ENCODE results near the gene KCNMB2.

The KCNMB2 gene

GRCh38 chr3:178583963-178584575 lies 47.8 kb downstream of the KCNMB2 start:
- no peak for DNase-seq

- DNase-seq = no peak
These were observed 48.6 kb downstream of the KCNMB2 start for GRCh38 chr3:178584722-178585380.

- no peak for DNase-seq
These were observed 49.2 kb downstream of the KCNMB2 start for GRCh38 chr3:178585454-178585853.

DNA sequence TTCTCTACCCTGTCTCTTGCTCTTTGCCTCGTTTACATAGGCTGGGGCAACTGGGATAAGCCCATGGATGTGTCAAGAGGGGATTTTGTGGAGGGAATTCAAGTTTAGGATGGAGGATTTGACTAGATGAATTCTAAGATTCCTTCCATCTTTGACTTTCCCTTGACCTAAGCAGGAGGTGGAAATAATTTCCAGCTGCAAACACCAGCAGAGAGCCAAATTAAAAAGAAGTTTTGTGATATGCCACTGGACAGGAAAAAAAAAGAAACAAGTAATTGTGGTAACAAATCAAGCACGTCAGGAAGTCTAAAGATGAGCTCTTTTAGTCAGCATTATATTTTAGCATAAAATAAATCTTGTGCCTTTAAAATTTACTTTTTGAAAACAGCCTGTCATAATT lies 49.8 kb downstream of the KCNMB2 start:
- DNase-seq = no peak

DNA sequence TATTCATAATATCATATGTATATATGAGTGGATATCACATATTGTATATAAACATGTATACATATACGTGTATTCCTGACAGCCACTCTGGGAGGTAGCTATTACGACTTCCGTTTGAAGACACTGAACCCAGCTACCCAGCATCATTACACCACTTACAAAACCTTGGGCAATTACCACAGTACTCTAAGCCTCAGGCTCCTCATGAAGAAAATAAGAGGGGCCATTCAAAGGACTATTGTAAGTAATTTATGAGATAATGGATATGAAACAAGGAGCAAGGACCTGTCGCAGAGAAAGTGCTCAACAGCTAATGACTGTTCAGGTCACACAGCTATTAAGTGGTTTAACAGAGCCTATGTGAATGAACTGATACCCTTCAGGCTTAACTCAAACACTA lies 52.4 kb downstream of the KCNMB2 start:
- no peak for DNase-seq

GRCh38 chr3:178593786-178594185 lies 57.5 kb downstream of the KCNMB2 start:
- no peak for DNase-seq

DNA sequence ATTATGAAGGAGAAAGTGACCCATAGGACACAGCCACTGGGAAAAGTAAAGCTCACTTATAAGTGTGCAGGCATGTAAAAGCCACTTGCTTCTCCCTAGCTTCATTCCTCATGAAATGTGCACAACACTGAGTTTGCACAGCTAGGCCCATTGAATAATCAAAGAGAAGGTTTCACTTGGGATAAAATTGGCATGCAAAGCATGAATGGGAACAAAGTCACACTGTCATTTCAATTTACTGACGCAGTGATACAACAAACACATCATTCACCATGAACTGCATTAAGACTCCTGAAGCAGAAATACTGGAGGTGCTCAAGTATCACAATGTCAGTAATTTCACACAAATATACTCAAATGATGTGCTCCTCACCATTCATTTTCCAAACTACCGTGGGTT lies 61.1 kb downstream of the KCNMB2 start:
- no peak for DNase-seq

DNA sequence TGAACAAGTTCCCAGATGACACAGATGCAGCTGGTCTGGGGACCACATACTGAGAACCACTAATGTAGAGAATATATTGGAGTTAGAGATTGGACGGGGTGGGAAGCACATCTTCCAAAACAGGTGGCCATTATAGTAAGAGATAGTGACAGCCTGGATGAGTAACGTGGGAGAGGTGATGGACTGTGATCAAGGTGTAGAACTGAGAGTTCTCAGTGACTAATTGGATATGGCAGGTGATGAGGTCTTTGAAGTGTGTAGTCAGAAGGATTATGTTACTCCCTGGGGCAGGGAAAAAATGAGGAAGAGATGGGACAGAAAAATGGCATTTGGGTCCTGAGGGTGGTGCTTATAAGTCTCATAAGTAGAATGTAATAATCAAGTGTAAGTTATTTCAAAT lies 66.6 kb downstream of the KCNMB2 start:
- DNase-seq = no peak

GRCh38 chr3:178603735-178604134 lies 67.5 kb downstream of the KCNMB2 start:
- no peak for DNase-seq

- no peak for DNase-seq
These were observed 82.0 kb downstream of the KCNMB2 start for GRCh38 chr3:178618197-178618596.

DNA sequence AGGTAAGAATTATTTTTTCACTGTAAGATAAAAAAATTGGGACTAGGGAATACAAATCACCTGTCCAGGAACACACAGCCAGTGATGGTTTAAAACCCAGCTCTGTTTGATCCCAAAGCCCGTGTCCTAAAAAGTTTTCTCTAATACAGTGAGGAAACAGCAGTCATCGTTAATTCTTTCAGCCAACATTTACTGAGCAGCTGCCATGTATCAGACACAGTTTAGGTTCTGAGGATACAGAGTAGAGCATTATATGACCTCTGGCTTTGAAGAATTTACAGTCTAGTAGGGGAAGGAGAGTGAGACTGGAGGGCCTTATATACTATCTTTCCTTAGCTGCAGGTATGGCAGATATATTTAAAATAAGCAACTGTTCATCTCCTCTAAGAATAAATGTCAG lies 82.7 kb downstream of the KCNMB2 start:
- DNase-seq = no peak

DNA sequence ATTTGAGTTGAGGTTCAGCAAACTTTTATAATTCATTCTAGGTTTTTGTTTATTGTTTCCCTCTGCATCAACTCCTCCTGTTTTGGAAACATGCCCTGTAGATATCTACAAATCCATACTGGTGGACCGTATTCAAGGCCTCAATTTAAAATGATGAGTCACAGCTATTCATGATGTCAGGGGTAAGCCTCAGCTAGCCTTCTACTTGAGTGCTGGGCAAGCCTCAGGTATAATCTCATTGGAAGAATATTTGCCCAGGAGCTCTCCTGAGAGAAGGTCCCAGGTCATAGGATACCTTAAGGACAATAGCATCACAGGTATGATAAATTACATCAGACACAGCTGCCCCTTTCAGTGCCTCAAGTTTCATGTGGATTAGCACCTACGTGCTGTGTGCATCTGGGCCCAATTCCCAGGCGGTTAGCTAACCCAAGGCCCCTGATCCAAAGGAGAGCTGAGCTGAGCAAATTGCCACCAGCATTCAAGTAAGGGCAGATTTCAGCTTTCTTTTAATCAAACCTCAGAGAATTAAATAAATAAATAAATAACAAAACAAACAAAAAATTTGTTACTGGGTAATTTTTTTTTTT lies 87.5 kb downstream of the KCNMB2 start:
- DNase-seq = no peak

- no peak for DNase-seq
These were observed 88.0 kb downstream of the KCNMB2 start for GRCh38 chr3:178624276-178624675.

DNA sequence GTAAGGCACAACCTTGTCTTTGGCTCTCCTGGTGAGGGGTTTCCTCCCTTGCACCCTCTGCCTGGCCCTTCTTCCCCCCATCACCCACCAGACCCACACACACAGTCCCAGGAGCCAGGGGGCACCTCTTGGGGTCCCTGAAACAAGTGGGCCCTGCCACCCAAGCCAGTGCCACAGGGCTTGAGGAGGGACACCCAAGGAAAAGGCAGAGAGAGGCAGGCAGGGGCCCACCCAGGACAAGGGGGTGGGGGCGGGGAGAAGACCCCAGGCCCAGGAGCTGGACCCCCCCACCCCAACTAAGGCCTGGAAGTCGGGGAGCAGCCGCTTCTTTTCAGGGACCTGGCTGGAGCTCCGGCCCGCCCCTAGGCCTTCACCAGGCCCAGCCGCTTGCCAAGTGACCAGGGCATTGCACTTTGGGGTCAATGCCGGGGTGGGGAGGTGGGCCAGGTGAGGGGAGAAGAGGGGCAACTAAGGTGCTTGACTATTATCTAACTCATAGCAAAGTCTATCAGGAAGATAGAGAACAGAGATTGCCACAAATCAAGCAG lies 88.9 kb downstream of the KCNMB2 start:
- DNase-seq = no peak

GRCh38 chr3:178628037-178628436 lies 91.8 kb downstream of the KCNMB2 start:
- no peak for DNase-seq

GRCh38 chr3:178629430-178630178 lies 93.4 kb downstream of the KCNMB2 start:
- DNase-seq = no peak

- no peak for DNase-seq
These were observed 95.7 kb downstream of the KCNMB2 start for GRCh38 chr3:178631950-178632349.

GRCh38 chr3:178634975-178635374 lies 98.7 kb downstream of the KCNMB2 start:
- DNase-seq = no peak

GRCh38 chr3:178637802-178638201 lies 101.6 kb downstream of the KCNMB2 start:
- DNase-seq = no peak

- DNase-seq = no peak
These were observed 109.3 kb downstream of the KCNMB2 start for GRCh38 chr3:178645503-178645902.

DNA sequence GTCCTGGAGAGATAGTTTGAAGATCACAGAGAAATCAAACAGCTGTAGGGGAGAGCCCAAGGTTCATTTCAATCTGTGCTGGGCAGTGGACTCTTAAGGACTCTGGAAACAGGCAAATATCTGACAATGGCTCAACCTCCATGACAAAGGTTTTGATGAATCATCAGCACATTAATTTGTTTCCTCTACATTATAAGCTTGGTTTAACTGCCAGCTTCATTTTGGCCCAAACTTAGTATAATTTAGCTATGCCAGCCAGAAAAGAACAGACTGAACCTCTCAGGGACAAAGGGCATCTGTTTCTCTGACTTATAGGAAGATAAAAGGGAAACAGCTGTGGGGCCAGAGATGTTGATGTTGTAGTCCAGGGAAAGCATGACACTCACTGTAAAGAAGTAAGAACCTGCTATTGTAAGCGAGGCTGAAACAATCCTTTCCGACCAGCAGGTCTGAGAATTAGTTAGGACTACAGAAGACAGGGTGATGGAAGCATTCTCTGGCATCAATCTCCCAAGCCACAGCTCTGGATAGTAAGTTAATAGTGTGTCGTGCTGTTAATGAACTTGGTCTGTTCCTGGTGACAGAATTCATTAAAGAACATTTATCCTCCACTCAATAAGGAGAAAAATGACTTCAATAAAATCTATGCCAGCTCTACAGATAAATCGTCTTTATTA lies 110.1 kb downstream of the KCNMB2 start:
- DNase-seq = no peak

GRCh38 chr3:178655488-178655887 lies 119.3 kb downstream of the KCNMB2 start:
- DNase-seq = no peak

Measured in CD4-positive, alpha-beta T cell treated with Interleukin-17A for 1 hour (primary cell).